ENCODE results near the gene SLX4IP. TPM values are rescaled to one million over a fixed set of nuclear protein-coding genes. Genes with fewer than 3 reads are reported as not detected.

SLX4IP gene
- total RNA-seq, 1 experiment from 2014 or later = 11.1 TPM

- TF ChIP-seq, protein P1, sequence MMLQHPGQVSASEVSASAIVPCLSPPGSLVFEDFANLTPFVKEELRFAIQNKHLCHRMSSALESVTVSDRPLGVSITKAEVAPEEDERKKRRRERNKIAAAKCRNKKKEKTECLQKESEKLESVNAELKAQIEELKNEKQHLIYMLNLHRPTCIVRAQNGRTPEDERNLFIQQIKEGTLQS (IDR thresholded peaks at IDR 0.05) = no peak
- TF ChIP-seq SIN3A (IDR thresholded peaks at IDR 0.05; ENCODE audit: low read depth) (0 out of 2 replicates have a peak, but pooled peaks have one; percentile 32), CEBPB (IDR thresholded peaks at IDR 0.05; ENCODE audit: low read depth) (peak; percentile 84)
Measured at GRCh38 chr20:10419550-10420133, 15.5 kb upstream of the SLX4IP start (continued).

- Histone ChIP-seq H3K4me2 (ENCODE audit: low read length) (no peak overlapping the region), H3K4me1 (ENCODE audit: control insufficient read depth in 1 of 2, insufficient read depth in 2 of 2, low read length in 2 of 2) (peaks cover 20 to 26% of the 10 kb centered on the region in 2 experiments), H3K9me3 (ENCODE audit: control insufficient read depth in 1 of 2, insufficient read depth in 1 of 2, low read depth in 1 of 2, low read length in 2 of 2) (no peaks in the 10 kb centered on the region), H3K36me3 (ENCODE audit: control insufficient read depth in 1 of 2, insufficient read depth in 2 of 2, low read length in 2 of 2) (no peaks in the 10 kb centered on the region; a peak in 1 of 4 replicates), H3K9ac (ENCODE audit: low read length) (no peak overlapping the region), H3K4me3 (replicated peaks in 1 of 2; ENCODE audit: low read depth in 1 of 2, low read length in 2 of 2) (no peak overlapping the region), H4K20me1 (ENCODE audit: insufficient read depth) (0 out of 2 replicates have a peak, but pooled peaks cover 2% of the 10 kb centered on the region), H2AFZ (ENCODE audit: low read depth, low read length, poor library complexity, severe bottlenecking) (no peak overlapping the region), H3K9me2 (ENCODE audit: insufficient read depth) (no peaks in the 10 kb centered on the region), H3K27me3 (ENCODE audit: insufficient read depth, low read length) (no peaks in the 10 kb centered on the region), H3K27ac (ENCODE audit: low read depth, low read length) (no peak overlapping the region), H3K79me2 (ENCODE audit: insufficient read depth, low read length) (peaks cover 96% of the 10 kb centered on the region)
- POLR2A ChIA-PET = interaction anchor here (1.7 kb wide), 1 partner anchor 11 kb away, joined by 6 read pairs; the partner anchor contains the start of genes MKKS and SLX4IP
- RAD21 ChIA-PET (ENCODE audit: low non-redundant PET in 1 of 2, low total read pairs in 2 of 2, uncharacterized antibody in 2 of 2, unreplicated experiment in 2 of 2) = no interaction called here
- CTCF ChIA-PET = no interaction called here
- intact Hi-C loops (cut with micrococcal nuclease) = no loop called here
- BruUV-seq (replicated peaks) = no TSS peak
- ATAC-seq = no peak
- no peak for TF ChIP-seq EZH2 (IDR thresholded peaks at IDR 0.05)
- TF ChIP-seq ELF1 (IDR thresholded peaks at IDR 0.05; ENCODE audit: borderline replicate concordance, low read depth) = no peak
- no peak for TF ChIP-seq SIN3A (IDR thresholded peaks at IDR 0.05; ENCODE audit: low read depth)
- no peak for TF ChIP-seq CBX3 (IDR thresholded peaks at IDR 0.05; ENCODE audit: low read depth)
- no peak for TF ChIP-seq EGR1 (IDR thresholded peaks at IDR 0.05; ENCODE audit: low read depth)
- no peak for TF ChIP-seq POLR2A (IDR thresholded peaks at IDR 0.05; ENCODE audit: borderline replicate concordance, extremely low read depth, insufficient read depth, insufficient read length)
- TF ChIP-seq ZNF274 (IDR thresholded peaks at IDR 0.05; ENCODE audit: low read depth, low read length) = no peak
- no peak for TF ChIP-seq ZBTB33 (IDR thresholded peaks at IDR 0.05; ENCODE audit: extremely low read depth, insufficient replicate concordance, low read length)
- TF ChIP-seq, protein P2, sequence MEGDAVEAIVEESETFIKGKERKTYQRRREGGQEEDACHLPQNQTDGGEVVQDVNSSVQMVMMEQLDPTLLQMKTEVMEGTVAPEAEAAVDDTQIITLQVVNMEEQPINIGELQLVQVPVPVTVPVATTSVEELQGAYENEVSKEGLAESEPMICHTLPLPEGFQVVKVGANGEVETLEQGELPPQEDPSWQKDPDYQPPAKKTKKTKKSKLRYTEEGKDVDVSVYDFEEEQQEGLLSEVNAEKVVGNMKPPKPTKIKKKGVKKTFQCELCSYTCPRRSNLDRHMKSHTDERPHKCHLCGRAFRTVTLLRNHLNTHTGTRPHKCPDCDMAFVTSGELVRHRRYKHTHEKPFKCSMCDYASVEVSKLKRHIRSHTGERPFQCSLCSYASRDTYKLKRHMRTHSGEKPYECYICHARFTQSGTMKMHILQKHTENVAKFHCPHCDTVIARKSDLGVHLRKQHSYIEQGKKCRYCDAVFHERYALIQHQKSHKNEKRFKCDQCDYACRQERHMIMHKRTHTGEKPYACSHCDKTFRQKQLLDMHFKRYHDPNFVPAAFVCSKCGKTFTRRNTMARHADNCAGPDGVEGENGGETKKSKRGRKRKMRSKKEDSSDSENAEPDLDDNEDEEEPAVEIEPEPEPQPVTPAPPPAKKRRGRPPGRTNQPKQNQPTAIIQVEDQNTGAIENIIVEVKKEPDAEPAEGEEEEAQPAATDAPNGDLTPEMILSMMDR (IDR thresholded peaks at IDR 0.05 in 2 of 3, conservative IDR thresholded peaks at IDR 0.05 in 1 of 3; ENCODE audit: borderline replicate concordance in 1 of 3, insufficient read depth in 1 of 3, low read depth in 2 of 3, low read length in 2 of 3) = no peak
- TF ChIP-seq JUND (IDR thresholded peaks at IDR 0.05) = no peak
- TF ChIP-seq SRF (IDR thresholded peaks at IDR 0.05; ENCODE audit: low read depth) = no peak
- TF ChIP-seq, protein P3, sequence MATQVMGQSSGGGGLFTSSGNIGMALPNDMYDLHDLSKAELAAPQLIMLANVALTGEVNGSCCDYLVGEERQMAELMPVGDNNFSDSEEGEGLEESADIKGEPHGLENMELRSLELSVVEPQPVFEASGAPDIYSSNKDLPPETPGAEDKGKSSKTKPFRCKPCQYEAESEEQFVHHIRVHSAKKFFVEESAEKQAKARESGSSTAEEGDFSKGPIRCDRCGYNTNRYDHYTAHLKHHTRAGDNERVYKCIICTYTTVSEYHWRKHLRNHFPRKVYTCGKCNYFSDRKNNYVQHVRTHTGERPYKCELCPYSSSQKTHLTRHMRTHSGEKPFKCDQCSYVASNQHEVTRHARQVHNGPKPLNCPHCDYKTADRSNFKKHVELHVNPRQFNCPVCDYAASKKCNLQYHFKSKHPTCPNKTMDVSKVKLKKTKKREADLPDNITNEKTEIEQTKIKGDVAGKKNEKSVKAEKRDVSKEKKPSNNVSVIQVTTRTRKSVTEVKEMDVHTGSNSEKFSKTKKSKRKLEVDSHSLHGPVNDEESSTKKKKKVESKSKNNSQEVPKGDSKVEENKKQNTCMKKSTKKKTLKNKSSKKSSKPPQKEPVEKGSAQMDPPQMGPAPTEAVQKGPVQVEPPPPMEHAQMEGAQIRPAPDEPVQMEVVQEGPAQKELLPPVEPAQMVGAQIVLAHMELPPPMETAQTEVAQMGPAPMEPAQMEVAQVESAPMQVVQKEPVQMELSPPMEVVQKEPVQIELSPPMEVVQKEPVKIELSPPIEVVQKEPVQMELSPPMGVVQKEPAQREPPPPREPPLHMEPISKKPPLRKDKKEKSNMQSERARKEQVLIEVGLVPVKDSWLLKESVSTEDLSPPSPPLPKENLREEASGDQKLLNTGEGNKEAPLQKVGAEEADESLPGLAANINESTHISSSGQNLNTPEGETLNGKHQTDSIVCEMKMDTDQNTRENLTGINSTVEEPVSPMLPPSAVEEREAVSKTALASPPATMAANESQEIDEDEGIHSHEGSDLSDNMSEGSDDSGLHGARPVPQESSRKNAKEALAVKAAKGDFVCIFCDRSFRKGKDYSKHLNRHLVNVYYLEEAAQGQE (IDR thresholded peaks at IDR 0.05; ENCODE audit: low read depth) = no peak
- TF ChIP-seq, protein P4, sequence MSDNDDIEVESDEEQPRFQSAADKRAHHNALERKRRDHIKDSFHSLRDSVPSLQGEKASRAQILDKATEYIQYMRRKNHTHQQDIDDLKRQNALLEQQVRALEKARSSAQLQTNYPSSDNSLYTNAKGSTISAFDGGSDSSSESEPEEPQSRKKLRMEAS (IDR thresholded peaks at IDR 0.05) = no peak
- TF ChIP-seq RAD21 (IDR thresholded peaks at IDR 0.05; ENCODE audit: low read depth) = no peak
- no peak for TF ChIP-seq CEBPB (IDR thresholded peaks at IDR 0.05; ENCODE audit: low read depth)
- no peak for TF ChIP-seq TCF7L2 (IDR thresholded peaks at IDR 0.05; ENCODE audit: borderline replicate concordance, extremely low read depth, insufficient read depth, insufficient read length)
- no peak for DNase-seq (ENCODE audit: low read depth, low spot score)
Measured at GRCh38 chr20:10423735-10424134, 11.4 kb upstream of the SLX4IP start.

All from HCT116 (cell line).